GM18507 (cell line): ENCODE data around the gene SPHK2.
A peak's percentile ranks its signal among the peaks of the same experiment; 100 is the strongest.

Experiments used
- DNase-seq: peaks from one replicate; pipeline ENCODE4 v3.0.0; 2011; ENCODE audit warnings: low read depth; ENCODE audit not compliant: insufficient read length; ENCODE audit errors: extremely low spot score
- FAIRE-seq: peaks from 2 replicates; lab custom pipeline; 2011; peaks lifted over from hg19 to GRCh38; lab: Jason Lieb, UNC

SPHK2 gene

DNA sequence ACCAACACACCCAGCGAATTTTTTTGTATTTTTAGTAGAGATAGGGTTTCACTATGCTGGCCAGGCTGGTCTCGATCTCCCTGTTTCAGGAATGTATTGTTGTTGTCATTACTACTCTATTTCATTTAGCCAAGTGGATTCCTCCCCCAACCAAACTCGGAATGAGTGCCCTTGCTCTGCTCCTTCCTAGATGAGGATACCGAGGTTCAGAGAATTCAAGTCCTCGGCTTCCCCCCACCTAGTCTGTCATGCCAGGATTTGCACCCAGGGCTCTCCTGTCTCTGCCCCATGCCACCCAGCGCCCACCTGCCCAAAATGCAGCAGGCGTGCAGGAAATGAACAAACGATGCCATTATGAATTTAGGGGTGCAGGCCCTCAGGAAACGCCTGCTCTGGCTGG, 16.3 kb upstream of the SPHK2 start:
- DNase-seq (no peak), FAIRE-seq (no peak)

DNA sequence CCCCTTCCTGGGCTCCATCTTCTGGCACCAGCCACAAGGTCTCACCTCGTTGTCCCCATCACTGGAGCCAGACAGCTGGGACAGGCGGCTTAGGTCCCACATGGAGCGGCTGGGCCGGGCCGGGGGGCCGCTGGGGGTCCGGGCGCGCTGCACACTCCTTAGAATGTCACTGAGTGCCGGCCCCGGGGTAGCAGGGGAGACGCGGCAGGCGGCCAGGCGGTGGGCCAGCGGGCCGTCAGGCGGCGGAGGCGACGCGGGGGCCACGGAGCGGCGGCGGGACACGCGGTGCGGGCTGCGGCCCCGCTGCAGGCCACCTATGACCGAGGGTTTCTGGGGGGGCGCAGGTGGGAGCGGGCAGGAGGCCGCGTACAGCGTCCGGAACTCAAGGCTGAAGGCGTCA, 15.9 kb upstream of the SPHK2 start:
- FAIRE-seq (no peak), DNase-seq (no peak)

DNA sequence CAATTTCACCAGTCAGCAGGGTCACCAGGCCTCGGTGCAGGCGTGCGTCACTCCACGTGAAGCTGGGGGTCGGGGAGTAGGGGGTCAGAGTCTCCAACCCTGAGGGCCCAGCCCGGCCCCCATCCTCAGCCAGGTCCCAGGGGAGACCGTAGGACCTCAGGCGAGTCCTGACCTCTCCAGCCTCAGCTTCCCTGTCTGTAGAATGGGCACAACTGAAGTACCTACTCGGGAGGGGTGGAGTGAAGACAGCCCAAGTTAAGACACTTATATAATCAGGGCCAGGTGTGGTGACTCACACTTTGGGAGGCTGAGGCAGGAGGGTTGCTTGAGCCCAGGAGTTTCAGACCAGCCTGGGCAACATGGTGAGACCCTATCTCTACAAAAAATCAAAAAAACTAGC, 15.5 kb upstream of the SPHK2 start:
- no peak for FAIRE-seq

DNA sequence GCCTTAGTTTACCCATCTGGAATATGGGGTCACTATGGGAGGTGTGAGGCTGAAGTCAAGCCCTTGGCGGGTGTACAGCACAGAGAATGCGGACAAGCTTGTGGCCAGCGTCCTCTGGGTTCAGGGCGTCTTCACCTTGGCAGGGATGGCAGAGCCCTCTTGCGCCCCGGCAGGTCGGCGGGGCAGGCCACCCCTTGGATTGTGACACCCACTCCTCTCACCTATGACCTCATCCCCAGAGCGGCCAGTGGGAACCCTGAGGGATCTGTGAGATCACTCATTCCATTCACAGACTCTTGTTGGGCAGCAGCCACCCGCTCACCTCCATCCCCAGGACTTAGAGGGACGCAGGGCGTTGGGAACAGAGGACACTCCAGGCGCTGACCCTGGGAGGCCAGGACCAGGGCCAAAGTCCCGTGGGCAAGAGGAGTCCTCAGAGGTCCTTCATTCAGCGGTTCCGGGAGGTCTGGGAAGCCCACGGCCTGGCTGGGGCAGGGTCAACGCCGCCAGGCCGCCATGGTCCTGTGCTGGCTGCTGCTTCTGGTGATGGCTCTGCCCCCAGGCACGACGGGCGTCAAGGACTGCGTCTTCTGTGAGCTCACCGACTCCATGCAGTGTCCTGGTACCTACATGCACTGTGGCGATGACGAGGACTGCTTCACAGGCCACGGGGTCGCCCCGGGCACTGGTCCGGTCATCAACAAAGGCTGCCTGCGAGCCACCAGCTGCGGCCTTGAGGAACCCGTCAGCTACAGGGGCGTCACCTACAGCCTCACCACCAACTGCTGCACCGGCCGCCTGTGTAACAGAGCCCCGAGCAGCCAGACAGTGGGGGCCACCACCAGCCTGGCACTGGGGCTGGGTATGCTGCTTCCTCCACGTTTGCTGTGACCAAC, 12.6 kb upstream of the SPHK2 start, which contains the start of gene SPACA4:
Gene SPACA4, plus strand, starts transcription at position 280 of the 896 bp plus-strand sequence. Its CDS starts 237 bp downstream, at position 517.
- FAIRE-seq (no peak), DNase-seq (no peak)

More for the DNA sequence above, 15.5 kb upstream of the SPHK2 start:
- DNase-seq, result no peak

DNA sequence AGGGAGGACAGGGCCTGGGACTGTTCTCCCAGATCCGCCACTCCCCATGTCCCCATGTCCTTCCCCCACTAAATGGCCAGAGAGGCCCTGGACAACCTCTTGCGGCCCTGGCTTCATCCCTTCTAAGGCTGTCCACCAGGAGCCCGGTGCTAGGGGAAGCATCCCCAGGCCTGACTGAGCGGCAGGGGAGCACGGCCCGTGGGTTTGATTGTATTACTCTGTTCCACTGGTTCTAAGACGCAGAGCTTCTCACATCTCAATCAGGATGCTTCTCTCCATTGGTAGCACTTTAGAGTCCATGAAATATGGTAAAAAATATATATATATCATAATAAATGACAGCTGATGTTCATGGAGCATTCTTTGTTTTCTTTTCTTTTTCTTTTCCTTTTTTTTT, 11.9 kb upstream of the SPHK2 start:
- FAIRE-seq (no peak), DNase-seq (no peak)

DNA sequence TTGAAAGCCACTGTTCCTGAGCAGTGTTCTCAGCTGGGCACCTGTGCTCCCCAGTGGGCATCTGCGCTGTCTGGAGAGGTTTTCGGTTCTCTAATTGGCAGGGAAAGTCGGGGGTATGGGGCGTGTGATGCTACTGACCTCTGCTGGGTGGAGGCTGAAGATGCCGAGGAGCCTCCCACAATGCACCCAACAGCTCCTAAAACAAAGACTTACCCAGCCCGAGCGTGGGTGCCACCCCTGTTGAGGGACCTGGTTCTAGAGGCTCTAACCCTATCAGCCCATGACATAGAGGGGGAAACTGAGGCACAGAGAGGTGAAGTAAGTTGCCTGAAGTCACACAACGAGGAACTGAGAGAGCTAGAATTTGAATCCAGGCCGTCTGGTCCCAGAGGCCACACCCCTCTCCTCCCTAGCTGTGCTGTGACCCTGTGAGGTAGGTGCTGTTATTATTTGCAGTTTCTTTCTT, 10.5 kb upstream of the SPHK2 start:
- FAIRE-seq (peak; percentile 91), DNase-seq (no peak)

DNA sequence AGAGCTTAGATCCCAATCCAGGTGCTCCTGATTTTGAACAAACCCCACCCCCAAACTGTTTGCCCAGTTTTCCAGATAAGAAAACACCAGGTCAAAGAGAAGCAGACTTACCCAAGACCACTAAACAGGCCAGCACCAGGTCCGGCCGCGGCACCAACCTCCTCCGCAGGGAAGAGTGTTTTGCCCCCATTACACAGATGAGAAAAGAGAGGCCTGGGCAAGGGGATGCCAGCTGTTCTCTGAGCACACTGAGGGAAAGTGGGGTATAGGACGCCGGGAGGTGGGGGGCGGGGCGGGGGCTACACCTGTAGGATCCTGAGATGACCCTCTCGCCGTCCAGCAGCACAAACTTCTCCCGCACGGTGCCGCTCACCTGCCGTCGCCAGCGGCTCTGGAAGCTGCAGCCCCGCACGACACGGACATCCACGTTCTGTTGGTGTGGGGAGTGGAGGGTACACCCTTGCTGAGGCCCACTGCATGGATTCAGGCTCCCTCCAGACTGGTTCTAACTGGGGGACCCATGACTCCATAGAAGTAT, 9.7 kb upstream of the SPHK2 start:
- FAIRE-seq (no peak), DNase-seq (no peak)

DNA sequence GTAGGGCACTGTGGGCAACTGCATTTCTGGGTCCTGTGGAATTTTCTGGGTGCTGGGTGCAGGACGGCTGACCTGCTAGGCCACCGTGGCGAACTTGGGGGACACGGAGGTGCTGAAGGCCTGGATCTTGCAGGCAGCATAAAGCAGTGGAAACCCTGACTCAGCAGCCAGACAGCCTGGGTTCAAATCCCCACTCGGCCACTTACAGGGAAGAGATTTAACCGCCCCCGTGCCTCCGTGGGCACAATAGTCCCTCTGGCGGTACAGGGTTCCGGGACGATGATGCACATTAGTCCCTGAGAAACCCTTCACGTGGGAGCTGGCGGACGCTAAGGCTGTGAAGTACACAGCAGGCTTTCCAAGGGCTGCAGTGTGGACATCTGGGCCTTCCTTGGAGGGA, 7.4 kb upstream of the SPHK2 start:
- no peak for DNase-seq
- FAIRE-seq, result no peak

DNA sequence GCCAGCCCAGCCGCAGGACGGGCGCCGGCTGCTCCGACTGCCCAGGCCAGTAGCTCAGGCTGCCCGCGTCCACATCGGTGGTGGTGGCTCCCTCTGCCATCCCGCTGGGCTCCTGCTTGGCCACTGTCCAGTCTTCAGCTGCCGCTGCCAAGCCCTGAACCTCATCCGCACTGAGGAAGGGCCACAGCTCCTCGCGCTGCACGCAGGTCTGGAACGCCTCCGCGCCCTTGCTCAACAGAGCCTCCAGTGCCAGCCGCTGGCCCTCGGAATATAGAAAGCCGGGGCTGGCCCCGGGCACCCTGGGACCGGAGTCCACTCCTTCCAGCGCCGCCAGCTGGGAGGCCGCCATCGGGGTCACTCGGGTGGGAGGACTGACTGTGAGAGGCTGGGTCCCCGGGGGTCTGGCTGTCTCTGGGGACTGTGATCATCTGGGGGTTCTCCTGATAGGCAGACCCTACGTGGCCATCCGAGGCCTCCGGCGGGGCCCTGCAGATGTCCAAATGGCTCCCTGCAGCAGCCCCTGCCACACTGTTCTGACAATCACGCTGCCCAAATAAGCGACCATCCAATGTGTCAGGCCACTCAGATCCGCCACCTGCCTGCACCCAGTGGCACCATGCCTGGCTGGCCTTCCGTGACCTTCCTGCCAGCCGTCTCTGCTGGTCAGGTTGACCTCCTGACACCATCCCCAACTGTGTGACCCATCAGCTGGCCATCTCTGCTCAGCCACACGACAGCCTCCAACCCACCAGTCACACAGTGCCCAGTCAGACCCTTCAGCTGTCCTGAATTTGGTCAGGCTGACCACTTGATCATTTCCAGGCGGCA, 6.1 kb upstream of the SPHK2 start:
- DNase-seq, result no peak
- no peak for FAIRE-seq

DNA sequence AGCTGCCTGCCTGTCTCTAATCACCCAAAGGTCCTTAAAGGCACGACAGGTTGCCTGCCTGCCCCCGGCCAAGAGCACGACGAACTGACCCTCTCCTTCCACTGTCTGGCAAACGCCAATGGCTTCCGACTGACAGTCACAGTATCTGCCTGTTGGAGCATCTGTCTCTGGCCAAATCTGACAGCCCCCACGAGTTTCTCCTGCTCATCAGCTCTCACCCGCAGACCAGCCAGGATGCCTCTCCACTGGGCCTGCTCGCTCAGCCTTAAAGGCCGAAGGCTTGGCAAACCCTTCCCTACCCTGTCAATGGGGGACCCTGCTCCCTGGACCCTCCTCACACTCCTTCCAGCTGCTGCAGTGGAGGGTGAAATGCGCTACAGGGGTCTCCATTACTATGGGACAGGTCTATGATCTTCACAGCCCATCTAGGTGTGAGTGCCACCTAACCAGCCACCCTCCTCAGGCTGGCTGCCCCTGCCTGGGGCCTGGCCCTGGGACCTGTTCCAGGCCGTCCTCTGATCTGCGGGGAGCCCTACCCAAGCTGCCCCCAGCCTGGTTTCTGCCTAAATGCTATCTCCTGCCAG, 5.4 kb upstream of the SPHK2 start:
- DNase-seq (no peak), FAIRE-seq (no peak)

DNA sequence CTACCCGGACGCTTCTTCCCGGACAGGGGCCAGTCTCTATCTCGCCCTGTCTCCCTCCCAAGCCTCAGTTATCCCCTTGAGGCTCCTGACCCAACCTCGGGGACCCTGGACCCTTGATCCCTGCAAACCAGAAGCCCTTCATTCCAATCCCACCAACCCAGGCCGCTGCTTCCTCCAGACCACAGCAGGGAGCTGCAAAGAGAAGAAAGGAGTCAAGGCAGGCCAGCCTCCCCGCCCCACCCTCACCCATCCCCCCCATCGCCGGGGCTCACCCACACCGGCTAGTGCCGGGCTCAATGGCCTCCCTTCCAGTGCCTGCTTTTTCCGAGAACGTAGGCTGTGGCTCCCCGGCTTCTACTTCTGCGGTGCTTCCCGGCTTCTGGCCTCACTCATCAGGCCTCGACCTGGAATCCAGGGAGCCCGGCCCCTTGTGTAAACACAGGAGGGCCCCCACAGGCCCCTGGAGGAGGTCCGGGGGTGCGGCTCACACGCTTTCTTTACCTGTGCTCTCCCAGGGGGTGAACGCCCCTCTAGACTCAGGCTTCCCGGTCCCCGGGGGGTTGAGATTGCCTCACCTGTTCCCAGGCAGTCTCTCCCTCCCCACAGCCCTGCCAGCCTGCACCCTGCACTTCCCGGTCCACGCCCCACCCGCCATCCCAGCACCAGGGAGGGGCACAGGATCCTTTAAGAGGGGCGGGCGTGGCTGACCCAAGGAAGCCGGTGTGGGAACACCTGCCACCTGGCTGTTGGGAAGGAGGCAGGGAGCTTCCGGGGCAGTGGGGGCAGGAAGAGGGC, 4.7 kb upstream of the SPHK2 start, which contains the start of gene FAM83E:
Gene FAM83E, minus strand, starts transcription at position 641 of the 795 bp plus-strand sequence. CDS start 1,704 bp downstream, outside the sequence.
- no peak for FAIRE-seq
- DNase-seq, result no peak

DNA sequence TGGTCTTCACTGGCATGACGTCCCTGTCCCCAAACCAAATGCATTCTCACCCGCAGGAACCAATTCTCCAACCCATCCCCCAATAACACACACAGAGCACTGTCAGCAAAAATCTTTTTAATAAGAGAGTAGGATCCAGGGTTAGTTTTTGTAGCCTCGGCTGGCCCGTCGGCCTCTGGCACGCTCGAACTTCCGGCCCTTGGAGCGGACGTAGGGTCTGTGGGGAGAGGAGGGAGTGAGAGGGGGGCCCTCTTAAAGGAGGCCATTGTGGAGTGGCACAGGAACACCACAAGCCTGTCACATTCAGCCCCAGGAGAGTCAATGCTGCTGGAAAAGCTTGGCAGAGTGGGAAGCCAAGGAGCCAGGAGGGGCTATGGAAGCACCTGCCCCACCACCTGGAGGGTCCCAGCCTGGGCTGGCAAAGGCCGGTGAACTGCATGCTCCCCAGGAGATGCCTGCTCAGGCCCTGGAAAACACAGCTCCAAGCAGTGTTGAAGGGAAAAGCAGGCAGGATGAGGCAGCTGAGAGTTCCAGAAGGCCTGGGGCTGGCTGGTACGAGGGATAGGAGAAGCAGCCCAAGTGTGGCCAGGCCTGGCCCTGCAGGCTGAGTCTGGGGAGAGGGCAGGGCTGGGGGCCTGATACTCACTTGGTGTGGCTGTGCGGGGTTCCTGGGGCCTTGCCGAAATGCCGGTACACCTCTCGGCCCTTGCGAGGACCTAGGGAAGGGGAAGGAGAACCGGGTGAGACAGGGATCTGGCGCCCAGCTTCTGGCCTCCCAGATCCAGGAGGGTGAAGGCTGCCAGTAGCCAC, 3.9 kb upstream of the SPHK2 start:
- FAIRE-seq, result no peak
- no peak for DNase-seq

DNA sequence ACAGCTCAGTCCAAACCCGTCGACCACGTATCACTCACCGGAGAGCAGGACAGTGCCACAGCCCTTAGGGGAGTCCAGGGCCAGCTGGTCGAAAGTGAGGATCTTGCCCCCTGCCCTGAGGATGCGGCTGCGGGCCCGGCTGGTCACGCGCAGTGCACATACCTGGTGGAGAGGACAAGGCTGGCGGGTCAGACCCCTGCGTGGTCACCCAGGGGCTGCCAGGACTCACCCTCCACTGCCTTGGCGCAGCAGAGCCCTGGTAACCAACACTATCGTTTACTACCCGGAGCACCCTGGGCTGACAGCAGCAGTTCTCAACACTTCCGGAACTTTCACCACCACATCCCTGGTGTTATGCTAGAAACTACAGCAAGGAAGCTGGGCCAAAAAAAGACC, 3.3 kb upstream of the SPHK2 start:
- FAIRE-seq (no peak), DNase-seq (no peak)

DNA sequence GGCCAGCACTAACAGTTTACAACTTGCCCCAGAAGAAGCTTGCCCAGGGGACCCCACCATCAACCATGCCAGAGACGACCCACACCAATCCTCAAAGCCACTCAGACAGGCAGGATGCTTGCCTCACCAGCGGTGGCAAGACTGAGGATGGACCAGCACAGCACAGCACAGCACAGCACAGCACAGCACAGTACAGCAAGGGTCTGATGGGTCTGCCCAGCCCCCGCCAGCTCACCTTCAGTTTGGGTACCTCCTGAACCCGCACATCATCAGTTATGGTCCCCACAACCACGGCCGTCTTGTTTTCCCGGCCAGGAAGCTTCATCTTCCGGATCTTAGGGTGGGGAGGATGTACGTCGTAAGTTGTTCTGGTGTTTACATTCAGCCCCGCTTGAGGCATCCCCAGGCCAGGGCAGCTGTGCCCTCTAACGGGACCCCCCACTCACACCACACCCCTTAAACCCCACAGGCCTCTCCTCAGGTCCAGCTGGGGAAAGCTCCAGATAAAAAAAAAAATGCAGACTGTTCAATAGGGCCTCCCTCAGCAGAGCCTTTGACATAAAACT, 2.7 kb upstream of the SPHK2 start:
- FAIRE-seq (no peak), DNase-seq (no peak)

DNA sequence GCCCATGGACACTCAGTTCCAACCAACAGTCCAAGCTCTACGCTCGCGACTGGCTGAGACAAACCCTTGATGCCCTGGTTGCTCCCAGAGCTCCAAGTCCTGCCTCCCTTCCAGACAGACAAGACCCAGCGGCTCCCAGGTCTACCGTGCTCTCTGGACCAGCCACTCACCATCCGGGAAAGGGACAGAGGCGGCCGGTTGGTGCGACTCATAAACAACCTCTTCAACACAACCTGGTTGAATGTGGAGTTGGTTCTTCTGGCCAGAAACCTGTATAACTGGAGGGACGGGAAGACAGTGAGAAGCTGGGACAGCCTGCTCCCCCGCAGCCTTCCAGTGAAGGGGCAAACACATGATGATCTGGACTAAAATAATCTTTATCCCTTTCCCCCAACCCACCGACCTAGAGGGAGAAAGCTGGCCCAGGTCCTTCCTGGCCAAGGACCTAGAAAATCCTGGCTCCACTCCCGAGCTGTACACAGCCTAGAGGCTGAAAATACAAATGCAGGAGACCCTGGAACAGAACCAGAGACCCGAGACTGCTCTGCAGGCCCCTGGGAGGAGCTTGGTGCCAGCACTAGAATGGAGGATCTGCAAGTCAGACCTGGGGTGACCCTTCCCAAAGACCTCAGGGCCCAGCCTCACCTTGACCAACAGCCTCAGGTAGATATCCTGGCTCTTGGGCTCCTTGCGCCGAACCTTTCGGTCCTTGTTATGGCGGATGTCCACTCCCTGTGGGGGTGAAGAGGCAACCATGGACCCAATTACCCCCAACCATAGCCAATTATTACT, 2.0 kb upstream of the SPHK2 start:
- DNase-seq, result no peak
- no peak for FAIRE-seq

DNA sequence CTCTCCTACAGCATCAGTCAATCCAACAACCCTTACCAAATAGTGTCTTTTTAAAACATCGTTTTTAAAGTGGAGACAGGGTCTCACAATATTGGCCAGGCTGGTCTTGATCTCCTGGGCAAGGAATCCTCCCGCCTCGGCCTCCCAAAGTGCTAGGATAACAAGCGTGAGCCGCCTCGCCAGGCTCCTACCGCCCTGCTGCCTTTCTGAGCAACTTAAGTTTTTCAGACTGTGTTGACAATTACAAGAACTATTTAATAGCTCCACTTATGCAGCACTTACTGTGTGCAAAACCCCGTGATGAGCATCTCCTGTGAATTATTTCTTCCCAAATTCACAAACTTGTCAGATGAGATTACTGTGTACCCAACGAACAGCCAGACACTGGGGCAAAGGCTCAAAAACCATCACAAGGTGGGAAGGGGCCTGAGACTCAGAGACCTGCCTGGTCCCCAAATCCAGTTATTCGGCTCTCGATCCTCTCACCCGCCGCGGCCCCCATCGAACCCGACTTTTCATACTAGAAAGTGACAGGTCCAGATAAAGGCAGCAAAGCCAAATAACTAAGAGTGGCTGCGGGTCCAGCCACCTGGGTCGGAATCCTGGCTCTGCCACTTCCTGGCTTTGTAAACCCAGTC, 909 bp upstream of the SPHK2 start:
- DNase-seq (no peak), FAIRE-seq (no peak)
